Peyer's patch (tissue), 4 donors: ENCODE data around the gene TBC1D13. TPM values are rescaled to one million over a fixed set of nuclear protein-coding genes. Genes with fewer than 3 reads are reported as not detected.

Experiments used
- DNase-seq, 3 donors: peaks; one replicate each; pipeline ENCODE4 v3.0.0-alpha.2; 2017 to 2019
- H3K27ac ChIP-seq, 4 donors: fragments of 200-600 bp; sonication (generic); one replicate each; pipeline ENCODE4 v1.5.1; 2016 to 2019
- H3K27me3 ChIP-seq, 2 donors: fragments of 200-600 bp; sonication (generic); one replicate each; pipeline ENCODE4 v1.5.1; 2019
- H3K36me3 ChIP-seq, 3 donors: fragments of 200-600 bp; sonication (generic); one replicate each; pipeline ENCODE4 v1.5.1; 2016 to 2019
- H3K4me1 ChIP-seq, 4 donors: fragments of 200-600 bp; sonication (generic); one replicate each; pipeline ENCODE4 v1.5.1; 2016 to 2019
- H3K4me3 ChIP-seq, 4 donors: fragments of 200-600 bp; sonication (generic); 1 replicate in 3 of 4; 2 replicates in 1 of 4; pipeline ENCODE4 v1.5.1; 2016 to 2019; ENCODE audit warnings: mild to moderate bottlenecking in 1 of 4
- H3K9me3 ChIP-seq, 4 donors: fragments of 200-600 bp; sonication (generic); one replicate each; pipeline ENCODE4 v1.5.1; 2016 to 2019; ENCODE audit warnings: mild to moderate bottlenecking in 1 of 4
- CTCF ChIP-seq, 6 experiments: fragments of 450-650 bp in 4 of 6; fragments of 200-600 bp in 2 of 6; sonication (generic) in 1 of 6; IDR thresholded peaks; one replicate each; pipeline ENCODE4 v1.5.1; 2017 to 2019; ENCODE audit warnings: antibody characterized with exemption in 6 of 6, mild to moderate bottlenecking in 3 of 6, moderate library complexity in 1 of 6
- POLR2A ChIP-seq, 2 donors: fragments of 450-650 bp; IDR thresholded peaks; one replicate each; pipeline ENCODE4 v1.5.1; 2017; ENCODE audit warnings: antibody characterized with exemption in 2 of 2, mild to moderate bottlenecking in 2 of 2, moderate library complexity in 2 of 2
- total RNA-seq, 4 donors: library from RNA; depleted of rRNA; stranded (reverse); fragments of >200 nt; gene quantifications; one replicate each; pipeline ENCODE4 v1.1.0, GENCODE V29; 2016

TBC1D13 gene
- total RNA-seq = 10 to 100 TPM; 26.8 to 48.7 (median 45.7) TPM

- peaks cover 0 to 17% (median 5%) of the 10 kb centered on the region in 4 donors for H3K4me1 ChIP-seq
- peak within 1 kb of the TSS; percentile 77 to 88 (median 83) for H3K27ac ChIP-seq
- H3K4me3 ChIP-seq = peak within 1 kb of the TSS; percentile 75 to 97 (median 92)
- H3K9me3 ChIP-seq = no peaks in the 10 kb centered on the region
- peak; percentile 91 to 96 (median 94) for DNase-seq
- no peaks in the 10 kb centered on the region for H3K27me3 ChIP-seq
- TF ChIP-seq CTCF (IDR thresholded peaks at IDR 0.05) = no peak
- peak; percentile 40 to 60 for TF ChIP-seq POLR2A (IDR thresholded peaks at IDR 0.05)
- H3K36me3 ChIP-seq = peaks cover 0 to 25% (median 0%) of the 10 kb centered on the region in 3 donors
Observed at GRCh38 chr9:128786681-128787601, at the start of gene TBC1D13. Gene TBC1D13 (plus strand): TSS chr9:128787253. CDS start chr9:128787354, 101 bp downstream.

DNA sequence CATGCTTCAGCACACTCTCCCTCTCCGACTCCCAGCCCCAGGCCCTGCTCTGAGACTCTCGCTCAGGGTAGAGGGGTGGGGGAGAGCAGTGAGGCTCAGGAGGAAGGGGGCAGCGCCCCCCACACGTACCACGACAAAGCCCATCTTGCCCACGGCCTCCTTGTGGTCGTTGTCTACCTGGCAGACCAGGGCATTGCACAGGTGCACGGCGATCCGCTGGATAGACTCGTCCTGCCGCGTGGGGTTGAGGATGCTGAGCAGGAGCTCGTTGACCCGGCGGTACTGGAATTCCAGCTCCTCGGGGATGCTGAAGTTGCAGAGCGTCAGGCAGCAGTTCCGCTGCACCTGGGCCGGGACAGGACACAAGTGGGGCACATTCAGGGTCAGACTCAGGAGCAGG lies 44.7 kb upstream of the TBC1D13 start:
- no peak for DNase-seq
- H3K9me3 ChIP-seq = no peaks in the 10 kb centered on the region
- no peak overlapping the region for H3K4me3 ChIP-seq
- no peaks in the 10 kb centered on the region for H3K4me1 ChIP-seq
- H3K36me3 ChIP-seq = peaks cover 0 to 53% (median 2%) of the 10 kb centered on the region in 3 donors
- H3K27ac ChIP-seq = no peak overlapping the region
- H3K27me3 ChIP-seq = no peaks in the 10 kb centered on the region
- no peak for TF ChIP-seq POLR2A (IDR thresholded peaks at IDR 0.05)

- TF ChIP-seq POLR2A (IDR thresholded peaks at IDR 0.05) = no peak
- TF ChIP-seq CTCF (IDR thresholded peaks at IDR 0.05) = no peak
- no peak overlapping the region for H3K4me3 ChIP-seq
- H3K4me1 ChIP-seq = no peaks in the 10 kb centered on the region
- DNase-seq = no peak
- H3K27ac ChIP-seq = no peak overlapping the region
- H3K27me3 ChIP-seq = no peaks in the 10 kb centered on the region
- no peaks in the 10 kb centered on the region for H3K9me3 ChIP-seq
- peaks cover 0 to 46% (median 2%) of the 10 kb centered on the region in 3 donors for H3K36me3 ChIP-seq
Observed at GRCh38 chr9:128743421-128743820, 43.6 kb upstream of the TBC1D13 start.

DNA sequence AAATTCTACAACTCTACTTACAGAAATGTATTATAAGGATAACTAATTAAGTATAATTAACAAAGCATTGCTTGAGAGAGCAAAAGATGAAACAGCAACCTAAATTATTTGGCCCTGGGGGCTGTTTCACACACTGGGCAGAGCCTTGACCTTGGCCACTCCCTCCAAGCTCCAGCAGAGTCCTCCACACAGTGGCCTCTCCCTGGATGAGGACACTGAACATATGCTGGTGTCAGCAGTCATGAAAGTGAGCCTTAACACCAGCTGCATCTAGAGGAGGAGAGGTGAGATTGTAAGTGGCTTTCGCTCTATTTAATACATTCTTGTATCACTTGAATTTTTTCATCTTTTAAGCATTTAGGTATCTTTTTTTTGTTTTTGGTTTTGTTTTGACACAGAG lies 39.8 kb upstream of the TBC1D13 start:
- Histone ChIP-seq H3K27ac (no peak overlapping the region), H3K4me3 (no peak overlapping the region), H3K9me3 (no peaks in the 10 kb centered on the region), H3K36me3 (peaks cover 0 to 29% (median 0%) of the 10 kb centered on the region in 3 donors), H3K4me1 (no peaks in the 10 kb centered on the region), H3K27me3 (no peaks in the 10 kb centered on the region)
- no peak for DNase-seq
- TF ChIP-seq POLR2A (IDR thresholded peaks at IDR 0.05) (no peak), CTCF (IDR thresholded peaks at IDR 0.05) (no peak)

- DNase-seq = no peak
- no peaks in the 10 kb centered on the region for H3K27me3 ChIP-seq
- no peak overlapping the region for H3K4me3 ChIP-seq
- no peak overlapping the region for H3K27ac ChIP-seq
- peaks cover 0 to 58% (median 0%) of the 10 kb centered on the region in 3 donors for H3K36me3 ChIP-seq
- TF ChIP-seq POLR2A (IDR thresholded peaks at IDR 0.05) (no peak), CTCF (IDR thresholded peaks at IDR 0.05) (no peak)
- H3K4me1 ChIP-seq = no peaks in the 10 kb centered on the region
- H3K9me3 ChIP-seq = no peaks in the 10 kb centered on the region
Observed at GRCh38 chr9:128750926-128751595, 36.0 kb upstream of the TBC1D13 start.

- TF ChIP-seq CTCF (IDR thresholded peaks at IDR 0.05) = no peak
- TF ChIP-seq POLR2A (IDR thresholded peaks at IDR 0.05) = no peak
- no peaks in the 10 kb centered on the region for H3K9me3 ChIP-seq
- H3K36me3 ChIP-seq = peaks cover 0 to 59% (median 0%) of the 10 kb centered on the region in 3 donors
- no peak overlapping the region for H3K4me3 ChIP-seq
- no peaks in the 10 kb centered on the region for H3K4me1 ChIP-seq
- no peak for DNase-seq
- no peak overlapping the region for H3K27ac ChIP-seq
- H3K27me3 ChIP-seq = no peaks in the 10 kb centered on the region
Observed at GRCh38 chr9:128753627-128754026, 33.4 kb upstream of the TBC1D13 start.
